VCaP (cell line): ENCODE results near the gene BOLL.
"Not testable (repeated sequence)": the region's sequence is repeated elsewhere in the genome, so short reads cannot be mapped to it uniquely, and the experiment has no call there.

Experiments
- H3K27ac ChIP-seq: fragments of 450-650 bp; 2 replicates; pipeline ENCODE4 v1.5.1; 2017
- CTCF ChIP-seq: fragments of 450-650 bp; conservative IDR thresholded peaks from 2 replicates; pipeline ENCODE4 v1.5.1; 2017; ENCODE audit warnings: mild to moderate bottlenecking, moderate library complexity

Gene BOLL

GRCh38 chr2:197700960-197701359 is 84.2 kb downstream of the BOLL start:
- TF ChIP-seq CTCF, result no peak
- H3K27ac ChIP-seq, result no peak overlapping the region

GRCh38 chr2:197699724-197700123 is 85.4 kb downstream of the BOLL start:
- H3K27ac ChIP-seq, result not testable (repeated sequence)

GRCh38 chr2:197696571-197696970 is 88.5 kb downstream of the BOLL start:
- H3K27ac ChIP-seq, result not testable (repeated sequence)

- not testable (repeated sequence) for H3K27ac ChIP-seq
Observed at GRCh38 chr2:197695971-197696370, 89.1 kb downstream of the BOLL start.

- not testable (repeated sequence) for H3K27ac ChIP-seq
Observed at GRCh38 chr2:197695206-197695605, 89.9 kb downstream of the BOLL start.

- TF ChIP-seq CTCF, result no peak
- H3K27ac ChIP-seq, result no peak overlapping the region
Observed at GRCh38 chr2:197677483-197677882, 107.6 kb downstream of the BOLL start.

- TF ChIP-seq CTCF, result no peak
- no peak overlapping the region for H3K27ac ChIP-seq
Observed at GRCh38 chr2:197677056-197677455, 108.1 kb downstream of the BOLL start.
